ENCODE measurements around the gene LRCOL1.

LRCOL1 gene

DNA sequence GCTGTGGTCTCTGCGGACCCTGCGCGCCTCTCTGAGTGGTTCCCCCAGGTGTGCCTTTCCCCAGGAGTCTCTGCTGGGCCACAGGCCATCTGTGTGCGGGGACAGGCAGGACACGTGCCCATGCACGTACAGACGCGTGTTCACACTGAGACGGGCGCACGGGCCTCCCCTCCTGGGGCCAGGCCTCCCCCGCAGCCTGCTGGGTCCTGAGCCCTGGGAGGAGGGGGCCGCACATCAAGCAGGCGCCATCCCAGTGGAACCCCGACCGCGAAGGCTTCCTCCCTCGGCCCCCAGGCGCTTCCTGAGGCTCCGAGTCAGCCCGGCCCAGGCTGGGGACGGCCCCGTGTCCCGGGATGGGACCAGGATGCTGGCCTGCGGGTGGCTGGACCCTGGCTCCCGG lies 39.7 kb downstream of the LRCOL1 start:
- Histone ChIP-seq H2BK15ac (ENCODE audit: low read length) (no peak overlapping the region), H2AFZ (ENCODE audit: low read length) (no peak overlapping the region), H3K4ac (ENCODE audit: low read length) (no peak overlapping the region), H3K4me2 (ENCODE audit: insufficient read depth, low read length, poor library complexity, severe bottlenecking) (no peak overlapping the region), H2BK5ac (ENCODE audit: low read length) (no peak overlapping the region), H3K27ac (replicated peaks; ENCODE audit: low read length) (no peak overlapping the region), H2BK12ac (ENCODE audit: low read length) (peak overlapping the region; percentile 58), H4K91ac (ENCODE audit: low read depth, low read length, poor library complexity) (no peak overlapping the region), H3K4me1 (ENCODE audit: control insufficient read depth in 2 of 2, insufficient read depth in 1 of 2, low read depth in 1 of 2, low read length in 2 of 2) (no peaks in the 10 kb centered on the region), H3K9ac (ENCODE audit: low read depth, low read length, poor library complexity) (no peak overlapping the region), H3K27me3 (ENCODE audit: control insufficient read depth in 3 of 3, insufficient read depth in 3 of 3, low read depth in 1 of 3, low read length in 3 of 3) (no peaks in the 10 kb centered on the region), H3K36me3 (replicated peaks in 1 of 2; ENCODE audit: control insufficient read depth in 2 of 2, insufficient read depth in 2 of 2, low read length in 2 of 2) (peaks cover 31 to 81% of the 10 kb centered on the region in 2 donors), H3K23ac (ENCODE audit: low read depth, low read length, poor library complexity) (no peak overlapping the region), H3K4me3 (ENCODE audit: low read length in 2 of 2) (no peak overlapping the region), H2AK5ac (ENCODE audit: low read depth, low read length) (no peak overlapping the region), H4K8ac (ENCODE audit: low read depth, low read length) (no peak overlapping the region), H3K79me1 (ENCODE audit: low read depth, low read length) (peaks cover 28% of the 10 kb centered on the region), H3K9me3 (replicated peaks in 1 of 2; ENCODE audit: control insufficient read depth in 2 of 2, insufficient read depth in 1 of 2, low read depth in 1 of 2, low read length in 2 of 2) (no peaks in the 10 kb centered on the region), H3K14ac (ENCODE audit: low read length) (peak overlapping the region; percentile 38), H2BK120ac (ENCODE audit: low read depth, low read length) (no peak overlapping the region), H3K18ac (ENCODE audit: low read length) (peak overlapping the region; percentile 28)
- no peak for DNase-seq (ENCODE audit: low spot score)
- no CpG with 5 or more reads among the region's 26 CpGs for WGBS, 2 donors (ENCODE audit: extremely low coverage in 2 of 2, insufficient read length in 2 of 2, insufficient replicate concordance in 1 of 2)

DNA sequence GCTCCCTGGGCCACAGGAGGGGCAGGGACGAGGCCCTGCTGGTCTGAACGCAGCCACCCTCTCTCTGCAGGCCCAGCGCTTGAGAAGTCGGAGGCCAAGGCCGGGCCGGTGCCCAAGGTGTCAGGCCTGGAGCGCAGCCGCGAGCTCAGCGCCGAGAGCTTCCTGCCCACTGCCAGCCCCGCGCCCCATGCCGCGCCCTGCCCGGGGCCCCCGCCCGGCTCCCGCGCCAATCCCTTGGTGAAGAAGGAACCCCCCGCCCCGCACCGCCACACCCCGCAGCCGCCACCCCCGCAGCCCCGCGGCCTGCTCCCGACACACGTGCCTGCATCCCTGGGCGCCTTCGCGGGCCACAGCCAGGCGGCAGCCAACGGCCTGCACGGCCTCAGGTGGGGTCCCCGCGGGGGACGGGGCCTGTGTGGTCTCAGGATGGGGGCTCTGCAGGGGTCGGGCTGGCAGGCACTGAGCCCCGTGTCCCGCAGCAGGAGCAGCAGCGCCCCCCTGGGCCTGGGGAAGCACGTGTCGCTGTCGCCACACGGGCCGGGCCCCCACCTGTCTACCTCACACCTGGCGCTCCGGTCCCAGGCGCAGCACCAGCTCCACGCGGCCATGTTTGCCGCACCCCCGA lies 40.4 kb downstream of the LRCOL1 start:
- no peak overlapping the region for H3K4me2 ChIP-seq (ENCODE audit: insufficient read depth, low read length, poor library complexity, severe bottlenecking)
- H2BK120ac ChIP-seq (ENCODE audit: low read depth, low read length): no peak overlapping the region
- H4K8ac ChIP-seq (ENCODE audit: low read depth, low read length): no peak overlapping the region
- no peak for DNase-seq (ENCODE audit: low spot score)
- no peak overlapping the region for H3K23ac ChIP-seq (ENCODE audit: low read depth, low read length, poor library complexity)
- no peak overlapping the region for H2BK5ac ChIP-seq (ENCODE audit: low read length)
- H2BK15ac ChIP-seq (ENCODE audit: low read length): no peak overlapping the region
- H3K9ac ChIP-seq (ENCODE audit: low read depth, low read length, poor library complexity): no peak overlapping the region
- no peak overlapping the region for H2AK5ac ChIP-seq (ENCODE audit: low read depth, low read length)
- H4K91ac ChIP-seq (ENCODE audit: low read depth, low read length, poor library complexity): no peak overlapping the region
- peaks cover 0 to 3% of the 10 kb centered on the region in 2 donors for H3K4me1 ChIP-seq (ENCODE audit: control insufficient read depth in 2 of 2, insufficient read depth in 1 of 2, low read depth in 1 of 2, low read length in 2 of 2)
- H3K4me3 ChIP-seq (ENCODE audit: low read length in 2 of 2): no peak overlapping the region
- peaks cover 33 to 83% of the 10 kb centered on the region in 2 donors for H3K36me3 ChIP-seq (replicated peaks in 1 of 2; ENCODE audit: control insufficient read depth in 2 of 2, insufficient read depth in 2 of 2, low read length in 2 of 2)
- H3K9me3 ChIP-seq (replicated peaks in 1 of 2; ENCODE audit: control insufficient read depth in 2 of 2, insufficient read depth in 1 of 2, low read depth in 1 of 2, low read length in 2 of 2): peaks cover 0 to 3% of the 10 kb centered on the region in 2 donors
- no peak overlapping the region for H3K18ac ChIP-seq (ENCODE audit: low read length)
- no peak overlapping the region for H3K27ac ChIP-seq (replicated peaks; ENCODE audit: low read length)
- H2BK12ac ChIP-seq (ENCODE audit: low read length): no peak overlapping the region
- peaks cover 34% of the 10 kb centered on the region for H3K79me1 ChIP-seq (ENCODE audit: low read depth, low read length)
- no peak overlapping the region for H3K4ac ChIP-seq (ENCODE audit: low read length)
- H3K27me3 ChIP-seq (ENCODE audit: control insufficient read depth in 3 of 3, insufficient read depth in 3 of 3, low read depth in 1 of 3, low read length in 3 of 3): peaks cover 0 to 3% (median 0%) of the 10 kb centered on the region in 3 experiments
- no CpG with 5 or more reads among the region's 55 CpGs for WGBS, 2 donors (ENCODE audit: extremely low coverage in 2 of 2, insufficient read length in 2 of 2, insufficient replicate concordance in 1 of 2)
- H3K14ac ChIP-seq (ENCODE audit: low read length): no peak overlapping the region
- H2AFZ ChIP-seq (ENCODE audit: low read length): no peak overlapping the region

DNA sequence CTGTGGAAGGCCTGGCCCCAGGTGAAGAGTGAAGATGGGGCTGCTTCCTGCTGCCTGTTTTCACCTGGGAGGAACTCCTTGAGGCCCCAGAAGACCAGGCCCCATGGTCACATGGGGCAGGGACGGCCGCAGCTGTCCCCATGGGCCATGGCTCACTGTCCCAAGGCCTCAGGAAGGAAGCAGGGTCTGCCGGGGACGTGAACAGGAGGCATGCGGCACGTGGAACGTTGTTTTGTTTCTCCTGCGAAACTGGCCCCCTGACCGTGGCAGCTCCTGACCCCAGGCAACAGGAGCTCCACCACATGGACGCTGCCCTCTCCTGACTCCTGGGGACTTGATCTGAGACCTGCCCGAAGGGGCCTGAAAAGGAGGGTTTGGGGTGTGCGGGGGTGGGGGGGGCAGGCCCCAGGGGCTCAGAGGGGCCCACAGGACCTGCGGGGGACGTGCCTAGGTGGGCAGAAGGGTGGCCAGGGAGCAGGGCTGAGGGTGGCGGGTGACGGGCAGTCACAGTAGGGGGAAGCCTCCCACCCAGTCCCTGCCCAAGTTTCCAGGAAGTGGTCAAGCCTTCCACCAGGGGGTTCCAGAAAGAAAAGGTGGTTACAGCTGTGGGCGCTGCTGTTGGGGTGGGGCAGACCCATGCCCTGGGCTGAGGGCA lies 41.4 kb downstream of the LRCOL1 start:
- Histone ChIP-seq H4K91ac (ENCODE audit: low read depth, low read length, poor library complexity) (no peak overlapping the region), H2AFZ (ENCODE audit: low read length) (no peak overlapping the region), H3K4me1 (ENCODE audit: control insufficient read depth in 2 of 2, insufficient read depth in 1 of 2, low read depth in 1 of 2, low read length in 2 of 2) (peaks cover 0 to 3% of the 10 kb centered on the region in 2 donors), H3K27ac (replicated peaks; ENCODE audit: low read length) (no peak overlapping the region), H2BK15ac (ENCODE audit: low read length) (no peak overlapping the region), H3K23ac (ENCODE audit: low read depth, low read length, poor library complexity) (no peak overlapping the region), H3K4me2 (ENCODE audit: insufficient read depth, low read length, poor library complexity, severe bottlenecking) (no peak overlapping the region), H3K4me3 (ENCODE audit: low read length in 2 of 2) (no peak overlapping the region), H3K27me3 (ENCODE audit: control insufficient read depth in 3 of 3, insufficient read depth in 3 of 3, low read depth in 1 of 3, low read length in 3 of 3) (peaks cover 0 to 3% (median 0%) of the 10 kb centered on the region in 3 experiments), H3K14ac (ENCODE audit: low read length) (no peak overlapping the region), H4K8ac (ENCODE audit: low read depth, low read length) (no peak overlapping the region), H2BK5ac (ENCODE audit: low read length) (no peak overlapping the region), H3K18ac (ENCODE audit: low read length) (no peak overlapping the region), H3K79me1 (ENCODE audit: low read depth, low read length) (peaks cover 38% of the 10 kb centered on the region), H3K4ac (ENCODE audit: low read length) (no peak overlapping the region), H3K36me3 (replicated peaks in 1 of 2; ENCODE audit: control insufficient read depth in 2 of 2, insufficient read depth in 2 of 2, low read length in 2 of 2) (peaks cover 26 to 77% of the 10 kb centered on the region in 2 donors), H2AK5ac (ENCODE audit: low read depth, low read length) (no peak overlapping the region), H3K9me3 (replicated peaks in 1 of 2; ENCODE audit: control insufficient read depth in 2 of 2, insufficient read depth in 1 of 2, low read depth in 1 of 2, low read length in 2 of 2) (peaks cover 0 to 3% of the 10 kb centered on the region in 2 donors), H2BK12ac (ENCODE audit: low read length) (no peak overlapping the region), H3K9ac (ENCODE audit: low read depth, low read length, poor library complexity) (no peak overlapping the region), H2BK120ac (ENCODE audit: low read depth, low read length) (no peak overlapping the region)
- DNase-seq (ENCODE audit: low spot score): no peak
- no CpG with 5 or more reads among the region's 17 CpGs for whole genome bisulfite sequencing, 2 donors (ENCODE audit: extremely low coverage in 2 of 2, insufficient read length in 2 of 2, insufficient replicate concordance in 1 of 2)

DNA sequence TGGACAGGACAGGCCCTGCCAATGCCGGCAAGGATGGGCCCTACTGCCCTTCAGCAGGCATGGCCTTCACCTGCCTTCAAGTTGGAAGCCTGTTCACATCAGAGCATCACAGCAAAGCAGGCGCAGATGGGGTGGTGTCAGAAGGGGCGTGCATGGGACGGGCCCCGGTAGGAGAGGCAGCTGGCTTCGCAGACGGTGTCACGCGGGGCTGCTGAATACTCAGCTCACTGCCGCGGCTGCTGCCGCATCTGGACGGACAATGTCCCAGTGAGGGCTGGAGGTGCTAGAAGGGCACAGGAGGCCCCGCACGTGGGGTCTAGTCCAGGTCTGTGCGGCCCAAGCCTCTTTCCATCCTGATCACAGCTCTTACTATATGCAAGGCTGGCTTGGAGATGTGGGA lies 42.1 kb downstream of the LRCOL1 start:
- H3K4ac ChIP-seq (ENCODE audit: low read length): no peak overlapping the region
- no CpG with 5 or more reads among the region's 16 CpGs for WGBS, 2 donors (ENCODE audit: extremely low coverage in 2 of 2, insufficient read length in 2 of 2, insufficient replicate concordance in 1 of 2)
- no peak overlapping the region for H2AK5ac ChIP-seq (ENCODE audit: low read depth, low read length)
- peaks cover 0 to 3% (median 0%) of the 10 kb centered on the region in 3 experiments for H3K27me3 ChIP-seq (ENCODE audit: control insufficient read depth in 3 of 3, insufficient read depth in 3 of 3, low read depth in 1 of 3, low read length in 3 of 3)
- no peak overlapping the region for H4K91ac ChIP-seq (ENCODE audit: low read depth, low read length, poor library complexity)
- peaks cover 22 to 72% of the 10 kb centered on the region in 2 donors for H3K36me3 ChIP-seq (replicated peaks in 1 of 2; ENCODE audit: control insufficient read depth in 2 of 2, insufficient read depth in 2 of 2, low read length in 2 of 2)
- no peak overlapping the region for H3K23ac ChIP-seq (ENCODE audit: low read depth, low read length, poor library complexity)
- no peak overlapping the region for H2BK12ac ChIP-seq (ENCODE audit: low read length)
- no peak overlapping the region for H2BK15ac ChIP-seq (ENCODE audit: low read length)
- H3K14ac ChIP-seq (ENCODE audit: low read length): no peak overlapping the region
- no peak overlapping the region for H3K4me2 ChIP-seq (ENCODE audit: insufficient read depth, low read length, poor library complexity, severe bottlenecking)
- H3K79me1 ChIP-seq (ENCODE audit: low read depth, low read length): peaks cover 42% of the 10 kb centered on the region
- H3K27ac ChIP-seq (replicated peaks; ENCODE audit: low read length): no peak overlapping the region
- peaks cover 0 to 3% of the 10 kb centered on the region in 2 donors for H3K4me1 ChIP-seq (ENCODE audit: control insufficient read depth in 2 of 2, insufficient read depth in 1 of 2, low read depth in 1 of 2, low read length in 2 of 2)
- no peak overlapping the region for H3K4me3 ChIP-seq (ENCODE audit: low read length in 2 of 2)
- no peak overlapping the region for H2AFZ ChIP-seq (ENCODE audit: low read length)
- H3K18ac ChIP-seq (ENCODE audit: low read length): peak overlapping the region; percentile 38
- H3K9ac ChIP-seq (ENCODE audit: low read depth, low read length, poor library complexity): no peak overlapping the region
- H4K8ac ChIP-seq (ENCODE audit: low read depth, low read length): no peak overlapping the region
- H2BK5ac ChIP-seq (ENCODE audit: low read length): no peak overlapping the region
- no peak for DNase-seq (ENCODE audit: low spot score)
- no peak overlapping the region for H2BK120ac ChIP-seq (ENCODE audit: low read depth, low read length)
- H3K9me3 ChIP-seq (replicated peaks in 1 of 2; ENCODE audit: control insufficient read depth in 2 of 2, insufficient read depth in 1 of 2, low read depth in 1 of 2, low read length in 2 of 2): peaks cover 0 to 3% of the 10 kb centered on the region in 2 donors
